Choroid plexus epithelial cell (primary cell): Measurements from ENCODE around the gene HEPACAM2.

Source experiments
- DNase-seq: peaks from one replicate; pipeline ENCODE4 v3.0.0-alpha.2; 2010; ENCODE audit warnings: low read depth
- H3K4me3 ChIP-seq: 2 replicates; pipeline ENCODE4 v1.5.1; 2011; ENCODE audit warnings: low read depth, mild to moderate bottlenecking, control low read depth, low read length, moderate library complexity
- TF ChIP-seq, protein P1 (sequence below): conservative IDR thresholded peaks from 2 replicates; pipeline ENCODE4 v1.5.1; 2011; ENCODE audit warnings: low read depth, mild to moderate bottlenecking, control low read depth, inconsistent platforms, low read length, moderate library complexity

Gene HEPACAM2

DNA sequence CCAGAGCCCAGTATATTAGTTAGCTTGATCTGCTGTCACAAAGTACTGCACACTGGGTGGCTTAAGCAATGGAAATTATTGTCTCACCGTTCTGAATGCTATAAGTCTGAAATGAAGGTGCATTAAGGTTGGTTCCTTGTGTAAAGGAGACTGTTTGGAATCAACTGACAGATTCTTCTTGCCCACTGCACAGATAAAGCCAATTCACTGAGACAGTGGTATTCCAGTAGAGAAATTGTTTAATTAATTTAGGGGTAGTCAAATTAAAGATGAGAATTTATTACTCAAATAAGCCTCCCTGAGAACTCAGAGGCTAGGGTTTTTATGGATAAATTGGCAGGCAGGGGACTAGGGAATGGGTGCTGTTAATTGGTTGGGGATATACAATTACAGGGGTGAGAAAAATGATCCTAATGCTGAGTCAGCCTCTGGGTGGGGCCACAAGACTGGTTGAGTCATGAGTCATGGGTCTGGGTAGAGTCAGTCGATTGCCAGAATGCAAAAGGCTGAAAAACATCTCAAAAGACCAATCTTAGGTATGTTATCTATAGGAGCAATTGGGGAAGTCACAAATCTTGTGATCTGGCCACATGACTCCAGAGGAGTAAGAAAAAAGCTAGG is 54.6 kb downstream of the HEPACAM2 start:
- no peak overlapping the region for H3K4me3 ChIP-seq
- DNase-seq: peak; percentile 10
- TF ChIP-seq, protein P1, sequence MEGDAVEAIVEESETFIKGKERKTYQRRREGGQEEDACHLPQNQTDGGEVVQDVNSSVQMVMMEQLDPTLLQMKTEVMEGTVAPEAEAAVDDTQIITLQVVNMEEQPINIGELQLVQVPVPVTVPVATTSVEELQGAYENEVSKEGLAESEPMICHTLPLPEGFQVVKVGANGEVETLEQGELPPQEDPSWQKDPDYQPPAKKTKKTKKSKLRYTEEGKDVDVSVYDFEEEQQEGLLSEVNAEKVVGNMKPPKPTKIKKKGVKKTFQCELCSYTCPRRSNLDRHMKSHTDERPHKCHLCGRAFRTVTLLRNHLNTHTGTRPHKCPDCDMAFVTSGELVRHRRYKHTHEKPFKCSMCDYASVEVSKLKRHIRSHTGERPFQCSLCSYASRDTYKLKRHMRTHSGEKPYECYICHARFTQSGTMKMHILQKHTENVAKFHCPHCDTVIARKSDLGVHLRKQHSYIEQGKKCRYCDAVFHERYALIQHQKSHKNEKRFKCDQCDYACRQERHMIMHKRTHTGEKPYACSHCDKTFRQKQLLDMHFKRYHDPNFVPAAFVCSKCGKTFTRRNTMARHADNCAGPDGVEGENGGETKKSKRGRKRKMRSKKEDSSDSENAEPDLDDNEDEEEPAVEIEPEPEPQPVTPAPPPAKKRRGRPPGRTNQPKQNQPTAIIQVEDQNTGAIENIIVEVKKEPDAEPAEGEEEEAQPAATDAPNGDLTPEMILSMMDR: no peak

- DNase-seq: no peak
- no peak overlapping the region for H3K4me3 ChIP-seq
- TF ChIP-seq, protein P1: no peak
These were observed 60.8 kb downstream of the HEPACAM2 start for GRCh38 chr7:93165447-93165846.

DNA sequence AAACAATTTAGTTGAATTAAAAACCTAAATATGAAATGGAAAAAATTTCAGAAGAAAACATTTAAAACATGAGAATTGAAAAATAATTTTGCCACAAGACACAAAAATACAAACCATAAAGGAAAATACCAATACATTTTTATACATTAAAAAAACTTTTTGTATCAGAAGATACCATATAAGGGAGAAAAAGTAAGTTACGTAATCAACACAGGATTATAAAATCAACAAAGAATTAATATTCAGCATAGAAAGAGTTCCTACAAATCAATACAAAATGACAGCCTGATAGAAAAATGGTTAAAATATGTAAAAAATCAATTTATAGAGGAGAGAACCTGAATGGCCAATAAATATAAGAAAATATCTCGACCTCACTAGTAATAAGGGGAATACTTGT is 61.5 kb downstream of the HEPACAM2 start:
- no peak for DNase-seq
- TF ChIP-seq, protein P1: no peak
- no peak overlapping the region for H3K4me3 ChIP-seq

GRCh38 chr7:93161181-93161762 is 65.0 kb downstream of the HEPACAM2 start:
- no peak for DNase-seq
- no peak overlapping the region for H3K4me3 ChIP-seq
- TF ChIP-seq, protein P1: no peak

GRCh38 chr7:93160410-93160809 is 65.9 kb downstream of the HEPACAM2 start:
- TF ChIP-seq, protein P1: no peak
- peak; percentile 8 for DNase-seq
- no peak overlapping the region for H3K4me3 ChIP-seq

GRCh38 chr7:93159490-93159889 is 66.8 kb downstream of the HEPACAM2 start:
- DNase-seq: peak; percentile 34
- TF ChIP-seq, protein P1: no peak
- H3K4me3 ChIP-seq: no peak overlapping the region

DNA sequence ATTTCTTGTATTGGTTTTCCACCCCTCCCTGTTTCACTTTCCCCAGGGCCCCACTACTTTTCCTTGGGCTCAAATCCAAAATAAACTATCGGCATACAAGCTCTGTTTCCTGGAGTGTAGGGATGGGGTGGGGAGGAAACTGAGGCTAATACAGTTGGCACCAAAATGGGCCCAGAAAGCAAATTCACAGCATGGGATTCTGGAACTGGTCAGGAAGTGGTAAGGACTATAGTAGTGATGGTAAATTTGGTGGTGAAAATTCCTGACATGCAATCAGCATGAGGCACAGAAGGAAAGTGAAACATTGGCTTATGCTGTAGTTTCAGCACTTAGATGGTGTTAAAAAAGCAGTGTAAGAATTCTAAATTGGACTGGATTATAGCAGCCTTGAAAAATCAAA is 69.4 kb downstream of the HEPACAM2 start:
- DNase-seq: peak; percentile 10
- TF ChIP-seq, protein P1: no peak
- no peak overlapping the region for H3K4me3 ChIP-seq
